Loucy (cell line): ENCODE data around the gene ZNF608.

Experiments
- EZH2phosphoT487 ChIP-seq: fragments of 200-600 bp; IDR thresholded peaks from 2 replicates; pipeline ENCODE4 v1.6.1; 2018; ENCODE audit warnings: antibody characterized with exemption, mild to moderate bottlenecking, moderate library complexity, borderline replicate concordance
- TF ChIP-seq, protein P1 (sequence below): fragments of 200-600 bp; sonication (generic); conservative IDR thresholded peaks from 2 replicates; pipeline ENCODE4 v1.5.1; 2014; ENCODE audit warnings: mild to moderate bottlenecking, antibody characterized with exemption, low read length

DNA sequence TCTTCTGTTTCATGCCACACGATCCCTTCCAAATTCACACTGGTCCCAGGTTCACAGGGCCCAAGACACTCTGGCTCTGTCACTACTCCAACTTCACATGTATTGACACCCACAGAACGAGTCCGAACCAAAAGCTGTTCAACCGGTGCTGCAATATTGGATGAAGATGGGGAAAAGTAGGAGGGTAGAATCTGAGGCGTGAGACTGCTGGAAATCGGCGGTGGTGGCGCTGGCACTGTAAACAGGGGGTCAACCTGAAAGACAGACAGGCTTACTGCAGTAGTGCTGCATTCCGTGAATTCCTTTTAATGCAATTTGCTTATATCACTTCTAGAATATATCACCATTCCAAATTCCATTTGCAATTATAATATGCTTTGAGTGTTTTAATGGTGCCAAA is 45.4 kb downstream of the ZNF608 start:
- TF ChIP-seq, protein P1, sequence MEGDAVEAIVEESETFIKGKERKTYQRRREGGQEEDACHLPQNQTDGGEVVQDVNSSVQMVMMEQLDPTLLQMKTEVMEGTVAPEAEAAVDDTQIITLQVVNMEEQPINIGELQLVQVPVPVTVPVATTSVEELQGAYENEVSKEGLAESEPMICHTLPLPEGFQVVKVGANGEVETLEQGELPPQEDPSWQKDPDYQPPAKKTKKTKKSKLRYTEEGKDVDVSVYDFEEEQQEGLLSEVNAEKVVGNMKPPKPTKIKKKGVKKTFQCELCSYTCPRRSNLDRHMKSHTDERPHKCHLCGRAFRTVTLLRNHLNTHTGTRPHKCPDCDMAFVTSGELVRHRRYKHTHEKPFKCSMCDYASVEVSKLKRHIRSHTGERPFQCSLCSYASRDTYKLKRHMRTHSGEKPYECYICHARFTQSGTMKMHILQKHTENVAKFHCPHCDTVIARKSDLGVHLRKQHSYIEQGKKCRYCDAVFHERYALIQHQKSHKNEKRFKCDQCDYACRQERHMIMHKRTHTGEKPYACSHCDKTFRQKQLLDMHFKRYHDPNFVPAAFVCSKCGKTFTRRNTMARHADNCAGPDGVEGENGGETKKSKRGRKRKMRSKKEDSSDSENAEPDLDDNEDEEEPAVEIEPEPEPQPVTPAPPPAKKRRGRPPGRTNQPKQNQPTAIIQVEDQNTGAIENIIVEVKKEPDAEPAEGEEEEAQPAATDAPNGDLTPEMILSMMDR: no peak
- TF ChIP-seq EZH2phosphoT487: no peak
